ENCODE data around the gene HYDIN. TPM values are rescaled to one million over a fixed set of nuclear protein-coding genes. Genes with fewer than 3 reads are reported as not detected.
"Not testable (repeated sequence)": the region's sequence is repeated elsewhere in the genome, so short reads cannot be mapped to it uniquely, and the experiment has no call there.

HYDIN gene
- polyA plus RNA-seq, 1 of the 3 experiments (the other 2 are of a cell fraction), result 0.33 TPM

- DNase-seq; H3K4me1 ChIP-seq (ENCODE audit: control insufficient read depth in 1 of 2, insufficient read depth in 2 of 2, low read depth in 1 of 2, low read length in 1 of 2); H3F3A ChIP-seq (replicated peaks; ENCODE audit: insufficient read depth); H3K27me3 ChIP-seq (ENCODE audit: insufficient read depth); H3K79me2 ChIP-seq (ENCODE audit: insufficient read depth); H3K4me3 ChIP-seq (ENCODE audit: low read depth in 2 of 2, low read length in 1 of 2); H3K9me3 ChIP-seq; H2AFZ ChIP-seq (ENCODE audit: low read depth); H3K9ac ChIP-seq; H3K27ac ChIP-seq (ENCODE audit: low read depth in 2 of 2, low read length in 1 of 2); POLR2A ChIA-PET; CTCF ChIA-PET; H4K20me1 ChIP-seq (ENCODE audit: insufficient read depth); H3K4me2 ChIP-seq; H3K9me2 ChIP-seq; H3K36me3 ChIP-seq (replicated peaks in 1 of 2; ENCODE audit: control insufficient read depth in 1 of 2, insufficient read depth in 2 of 2, low read length in 1 of 2): not testable (repeated sequence)
- peak; percentile 69; the same call in 1 of the 2 replicates for TF ChIP-seq REST (IDR thresholded peaks at IDR 0.05; ENCODE audit: low read depth, low read length)
- WGBS (ENCODE audit: low lambda C conversion rate), result 20% methylated on average over 4 of the region's 9 CpGs
These were observed 368.5 kb downstream of the HYDIN start for GRCh38 chr16:70861996-70862395.

GRCh38 chr16:70851299-70851698 lies 379.2 kb downstream of the HYDIN start:
- H3K27ac ChIP-seq (ENCODE audit: low read depth in 2 of 2, low read length in 1 of 2); H3K27me3 ChIP-seq (ENCODE audit: insufficient read depth); H3F3A ChIP-seq (replicated peaks; ENCODE audit: insufficient read depth); POLR2A ChIA-PET; H3K79me2 ChIP-seq (ENCODE audit: insufficient read depth); H3K4me1 ChIP-seq (ENCODE audit: control insufficient read depth in 1 of 2, insufficient read depth in 2 of 2, low read depth in 1 of 2, low read length in 1 of 2); H3K4me2 ChIP-seq; H3K4me3 ChIP-seq (ENCODE audit: low read depth in 2 of 2, low read length in 1 of 2); H3K9ac ChIP-seq; H3K9me2 ChIP-seq; CTCF ChIA-PET; H3K36me3 ChIP-seq (replicated peaks in 1 of 2; ENCODE audit: control insufficient read depth in 1 of 2, insufficient read depth in 2 of 2, low read length in 1 of 2); H2AFZ ChIP-seq (ENCODE audit: low read depth); H3K9me3 ChIP-seq; DNase-seq; H4K20me1 ChIP-seq (ENCODE audit: insufficient read depth): not testable (repeated sequence)
- WGBS (ENCODE audit: low lambda C conversion rate), result 5% methylated on average over 4 of the region's 4 CpGs

GRCh38 chr16:70823498-70824118 lies 406.9 kb downstream of the HYDIN start:
- POLR2A ChIA-PET, result not testable (repeated sequence)

GRCh38 chr16:70822734-70823133 lies 407.8 kb downstream of the HYDIN start:
- H3K9ac ChIP-seq; H3K4me1 ChIP-seq (ENCODE audit: control insufficient read depth in 1 of 2, insufficient read depth in 2 of 2, low read depth in 1 of 2, low read length in 1 of 2); POLR2A ChIA-PET; H2AFZ ChIP-seq (ENCODE audit: low read depth); CTCF ChIA-PET; H3K79me2 ChIP-seq (ENCODE audit: insufficient read depth); H3K9me2 ChIP-seq; H3K27ac ChIP-seq (ENCODE audit: low read depth in 2 of 2, low read length in 1 of 2); H3K36me3 ChIP-seq (replicated peaks in 1 of 2; ENCODE audit: control insufficient read depth in 1 of 2, insufficient read depth in 2 of 2, low read length in 1 of 2); DNase-seq; H3F3A ChIP-seq (replicated peaks; ENCODE audit: insufficient read depth); H3K4me3 ChIP-seq (ENCODE audit: low read depth in 2 of 2, low read length in 1 of 2); H3K4me2 ChIP-seq; H3K27me3 ChIP-seq (ENCODE audit: insufficient read depth); H4K20me1 ChIP-seq (ENCODE audit: insufficient read depth); H3K9me3 ChIP-seq: not testable (repeated sequence)
- WGBS (ENCODE audit: low lambda C conversion rate), result 0% methylated on average over 1 of the region's 2 CpGs

More at GRCh38 chr16:70823498-70824118, 406.9 kb downstream of the HYDIN start:
- H3K36me3 ChIP-seq (replicated peaks in 1 of 2; ENCODE audit: control insufficient read depth in 1 of 2, insufficient read depth in 2 of 2, low read length in 1 of 2); H3K9ac ChIP-seq; H3K4me1 ChIP-seq (ENCODE audit: control insufficient read depth in 1 of 2, insufficient read depth in 2 of 2, low read depth in 1 of 2, low read length in 1 of 2); CTCF ChIA-PET; H3K9me3 ChIP-seq; H3F3A ChIP-seq (replicated peaks; ENCODE audit: insufficient read depth); H3K9me2 ChIP-seq; H2AFZ ChIP-seq (ENCODE audit: low read depth); H3K27me3 ChIP-seq (ENCODE audit: insufficient read depth); H4K20me1 ChIP-seq (ENCODE audit: insufficient read depth); H3K79me2 ChIP-seq (ENCODE audit: insufficient read depth); H3K4me2 ChIP-seq; DNase-seq; H3K4me3 ChIP-seq (ENCODE audit: low read depth in 2 of 2, low read length in 1 of 2); H3K27ac ChIP-seq (ENCODE audit: low read depth in 2 of 2, low read length in 1 of 2): not testable (repeated sequence)
- WGBS (ENCODE audit: low lambda C conversion rate), result 3% methylated on average over 2 of the region's 4 CpGs

GRCh38 chr16:70818088-70818487 lies 412.4 kb downstream of the HYDIN start:
- H3K9me3 ChIP-seq; H3K4me3 ChIP-seq (ENCODE audit: low read depth in 2 of 2, low read length in 1 of 2); H3K27me3 ChIP-seq (ENCODE audit: insufficient read depth); H3K36me3 ChIP-seq (replicated peaks in 1 of 2; ENCODE audit: control insufficient read depth in 1 of 2, insufficient read depth in 2 of 2, low read length in 1 of 2); H2AFZ ChIP-seq (ENCODE audit: low read depth); H3K4me2 ChIP-seq; H3K4me1 ChIP-seq (ENCODE audit: control insufficient read depth in 1 of 2, insufficient read depth in 2 of 2, low read depth in 1 of 2, low read length in 1 of 2); H4K20me1 ChIP-seq (ENCODE audit: insufficient read depth); DNase-seq; H3K27ac ChIP-seq (ENCODE audit: low read depth in 2 of 2, low read length in 1 of 2); H3K79me2 ChIP-seq (ENCODE audit: insufficient read depth); H3F3A ChIP-seq (replicated peaks; ENCODE audit: insufficient read depth); H3K9ac ChIP-seq; POLR2A ChIA-PET; H3K9me2 ChIP-seq; CTCF ChIA-PET: not testable (repeated sequence)
- 40% methylated on average over 3 of the region's 13 CpGs for WGBS (ENCODE audit: low lambda C conversion rate)
